C1 segment of cervical spinal cord (tissue), 14 donors: ENCODE measurements around the gene FBXL2.
A peak's percentile ranks its signal among the peaks of the same experiment; 100 is the strongest.
"Not testable (repeated sequence)": the region's sequence is repeated elsewhere in the genome, so short reads cannot be mapped to it uniquely, and the experiment has no call there.

Experiments used
- DNase-seq, 14 donors: peaks; one replicate each; lab custom pipeline; 2025; lab: John Stamatoyannopoulos, UW

Gene FBXL2

DNA sequence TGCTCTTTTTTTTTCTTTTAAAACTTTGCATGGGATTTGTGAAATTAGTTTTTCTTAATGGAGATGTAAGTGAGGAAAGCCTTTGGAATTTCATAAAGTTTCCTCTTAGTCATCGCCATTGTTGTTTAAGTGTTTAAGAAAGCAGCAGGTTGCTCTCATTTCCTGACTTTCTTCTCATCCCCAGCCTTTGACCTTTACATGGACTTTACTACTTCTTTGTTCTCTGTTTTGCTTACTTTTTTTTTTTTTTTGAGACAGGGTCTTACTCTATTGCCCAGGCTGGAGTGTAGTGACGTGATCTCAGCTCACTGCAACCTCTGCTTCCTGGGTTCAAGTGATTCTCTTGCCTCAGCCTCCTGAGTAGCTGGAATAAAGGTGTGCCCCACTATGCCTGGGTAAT is 38.6 kb downstream of the FBXL2 start:
- no peak for DNase-seq

DNA sequence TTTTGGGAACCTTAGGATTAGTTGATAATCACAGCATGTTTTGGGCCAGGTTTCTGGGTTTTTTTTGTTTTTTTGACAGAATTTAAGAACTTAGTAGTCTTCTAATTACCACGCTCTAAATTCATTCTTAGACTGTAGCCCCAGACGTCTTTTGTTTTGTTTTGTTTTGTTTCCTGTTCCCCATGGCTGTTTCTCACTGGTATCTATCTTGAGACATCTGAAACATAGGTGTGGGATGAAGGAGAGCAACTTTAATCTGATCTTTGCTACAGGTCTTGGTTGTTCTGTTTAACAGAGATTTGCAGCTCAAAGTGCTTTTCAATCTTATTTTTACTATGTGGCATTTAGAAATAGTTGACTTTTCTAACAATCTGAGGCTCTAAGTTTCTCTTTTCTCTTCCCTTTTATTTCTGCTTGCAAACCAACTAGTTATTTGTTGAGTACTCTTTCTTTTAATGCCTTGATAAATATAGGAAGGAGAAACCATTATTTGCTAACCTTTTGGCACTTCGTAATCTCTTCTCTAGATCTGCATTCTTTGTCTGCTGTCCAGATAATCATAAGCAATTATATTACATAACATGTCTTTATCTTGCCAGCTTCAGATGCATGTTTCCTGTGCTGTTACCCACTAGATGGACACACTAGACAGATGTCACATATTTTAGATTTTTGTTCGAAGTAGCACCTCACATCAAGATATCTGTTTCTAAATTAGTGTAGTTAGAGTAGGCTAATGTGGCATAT is 40.9 kb downstream of the FBXL2 start:
- no peak for DNase-seq

DNA sequence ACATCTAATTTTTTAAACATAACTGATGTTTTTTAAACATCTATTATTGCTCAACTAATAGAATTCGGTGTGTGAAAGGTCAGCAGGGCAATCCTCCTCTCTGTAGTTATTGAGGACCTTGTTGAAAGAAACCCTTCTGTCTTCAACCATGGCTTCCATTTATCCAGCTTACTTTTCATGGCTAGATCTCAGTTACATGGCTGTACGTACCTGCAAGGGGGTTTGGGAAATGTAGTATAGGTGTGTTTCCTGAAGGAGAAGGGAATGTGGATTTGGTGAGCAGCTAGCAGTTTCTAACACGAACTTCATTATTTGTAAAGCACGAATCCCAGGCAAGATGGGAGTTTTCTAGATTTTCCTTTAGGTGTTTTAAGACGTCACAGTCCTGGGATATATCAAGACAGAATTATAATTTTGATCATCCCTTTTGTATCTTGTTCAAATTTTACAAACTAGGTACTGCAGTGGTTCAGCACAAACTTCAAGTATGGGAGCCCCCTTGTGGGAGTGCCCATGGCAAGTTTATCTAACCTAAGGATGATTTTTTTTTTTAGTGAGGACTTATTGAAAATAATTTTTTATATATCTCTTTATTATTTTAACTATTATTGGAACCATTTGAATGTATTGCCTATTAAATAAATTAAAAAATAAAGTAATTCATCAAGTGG is 41.6 kb downstream of the FBXL2 start:
- no peak for DNase-seq

DNA sequence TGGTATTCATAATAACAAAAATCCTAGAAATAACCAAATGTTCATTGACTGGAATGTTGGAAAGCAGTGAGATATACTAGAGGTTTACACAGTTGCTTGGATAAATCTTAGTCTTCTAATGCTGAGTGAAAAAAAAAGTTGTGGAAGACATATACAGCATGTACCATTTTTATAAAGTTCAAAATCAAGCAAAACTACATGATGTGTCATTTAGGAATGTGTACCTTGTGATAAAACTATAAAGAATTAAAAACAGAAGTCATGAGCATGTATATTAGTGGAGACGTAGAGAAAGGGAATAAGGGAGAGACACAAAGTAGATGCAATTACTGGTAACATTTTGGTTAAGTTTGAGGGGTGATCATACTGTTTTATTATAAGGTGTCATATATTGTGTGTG is 45.2 kb downstream of the FBXL2 start:
- DNase-seq, result no peak

DNA sequence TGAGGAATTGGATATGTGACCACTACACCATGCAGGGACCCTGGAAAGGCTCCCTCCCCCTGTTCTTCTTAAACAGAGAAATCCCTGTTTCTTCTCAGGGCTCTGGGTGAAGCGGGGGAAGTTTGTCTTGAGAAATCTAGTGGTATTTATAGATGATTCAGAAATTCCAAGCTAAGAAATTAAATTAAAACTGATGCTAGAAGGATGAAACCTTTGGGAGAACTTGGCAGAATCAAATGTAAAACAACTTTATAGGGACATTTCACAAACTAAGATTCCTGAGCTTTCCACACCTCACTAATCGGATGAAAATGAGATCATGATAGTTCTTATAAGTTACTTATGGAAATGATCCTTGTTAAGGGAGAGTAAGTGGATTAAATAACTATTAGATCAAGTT is 54.2 kb downstream of the FBXL2 start:
- DNase-seq, result no peak

DNA sequence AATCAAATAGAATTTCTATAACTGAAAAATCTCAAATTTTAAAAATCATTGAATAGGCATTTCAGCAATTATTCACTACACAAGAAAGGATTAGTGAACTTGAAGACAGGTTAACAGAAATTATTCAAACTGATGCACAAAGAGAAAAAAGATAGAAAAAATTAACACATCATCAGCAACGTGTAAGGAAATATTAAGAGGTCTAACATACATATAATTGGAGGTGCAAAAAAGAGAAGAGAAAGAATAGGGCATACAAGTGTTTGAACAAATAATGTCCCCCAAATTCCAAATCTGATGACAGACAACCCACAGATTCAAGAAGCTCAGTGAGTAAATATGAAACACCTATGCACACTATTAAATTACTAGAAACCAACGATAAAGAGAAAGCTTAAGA is 57.1 kb downstream of the FBXL2 start:
- DNase-seq, result no peak

DNA sequence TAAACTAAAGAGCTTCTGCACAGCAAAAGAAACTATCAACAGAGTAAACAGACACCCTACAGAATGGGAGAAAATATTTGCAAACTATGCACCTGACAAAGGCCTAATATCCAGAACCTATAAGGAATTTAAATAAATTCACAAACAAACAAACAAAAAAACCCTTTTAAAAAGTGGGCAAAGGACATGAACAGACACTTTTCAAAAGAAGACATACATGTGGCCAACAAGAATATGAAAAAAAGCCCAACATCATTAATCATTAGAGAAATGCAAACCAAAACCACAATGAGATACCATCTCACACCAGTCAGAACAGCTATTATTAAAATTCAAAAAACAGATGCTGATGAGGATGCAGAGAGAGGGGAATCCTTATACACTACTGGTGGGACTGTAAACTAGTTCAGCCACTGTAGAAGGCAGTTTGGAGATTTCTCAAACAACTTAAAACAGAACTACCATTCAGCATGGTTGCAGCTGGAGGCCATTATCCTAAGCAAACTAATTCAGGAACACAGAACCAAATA is 61.8 kb downstream of the FBXL2 start:
- DNase-seq, result not testable (repeated sequence)

DNA sequence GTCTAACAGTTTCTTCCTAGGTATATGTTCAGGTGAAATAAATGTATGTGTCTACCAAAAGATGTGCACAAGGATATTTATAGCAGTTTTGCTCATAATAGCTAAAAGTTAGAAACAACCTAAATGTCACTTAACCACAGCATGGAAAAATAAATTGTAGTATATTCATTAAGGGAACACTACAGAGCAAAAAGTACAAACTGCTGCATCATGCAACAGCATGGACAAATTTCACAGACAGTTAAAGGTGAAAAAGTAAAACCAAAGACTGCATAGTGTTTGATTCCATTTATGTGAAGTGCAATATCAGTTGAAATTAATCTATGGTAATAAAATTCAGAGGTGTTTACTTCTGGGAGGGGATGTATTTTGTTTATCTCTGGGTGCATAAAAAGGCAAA is 62.5 kb downstream of the FBXL2 start:
- DNase-seq, result no peak

DNA sequence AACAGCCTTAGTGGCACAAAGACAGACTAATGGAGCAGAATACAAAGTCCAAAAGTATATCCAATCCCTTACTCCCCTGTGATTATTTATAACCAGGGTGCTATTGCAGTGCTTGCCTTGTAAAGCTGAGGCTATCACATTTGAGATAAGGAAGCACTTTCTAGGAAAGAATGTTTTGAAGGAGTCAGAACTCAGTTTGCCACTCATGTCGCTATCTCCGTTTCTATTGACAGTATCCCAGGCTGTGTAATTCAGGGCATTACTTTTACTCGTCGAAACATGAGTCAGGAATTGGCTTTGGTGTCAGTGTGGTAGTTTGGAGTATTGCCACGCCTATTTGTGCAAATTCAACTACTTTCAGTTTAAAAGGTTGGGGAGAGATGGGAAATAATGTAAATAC is 78.4 kb downstream of the FBXL2 start:
- DNase-seq, result no peak

DNA sequence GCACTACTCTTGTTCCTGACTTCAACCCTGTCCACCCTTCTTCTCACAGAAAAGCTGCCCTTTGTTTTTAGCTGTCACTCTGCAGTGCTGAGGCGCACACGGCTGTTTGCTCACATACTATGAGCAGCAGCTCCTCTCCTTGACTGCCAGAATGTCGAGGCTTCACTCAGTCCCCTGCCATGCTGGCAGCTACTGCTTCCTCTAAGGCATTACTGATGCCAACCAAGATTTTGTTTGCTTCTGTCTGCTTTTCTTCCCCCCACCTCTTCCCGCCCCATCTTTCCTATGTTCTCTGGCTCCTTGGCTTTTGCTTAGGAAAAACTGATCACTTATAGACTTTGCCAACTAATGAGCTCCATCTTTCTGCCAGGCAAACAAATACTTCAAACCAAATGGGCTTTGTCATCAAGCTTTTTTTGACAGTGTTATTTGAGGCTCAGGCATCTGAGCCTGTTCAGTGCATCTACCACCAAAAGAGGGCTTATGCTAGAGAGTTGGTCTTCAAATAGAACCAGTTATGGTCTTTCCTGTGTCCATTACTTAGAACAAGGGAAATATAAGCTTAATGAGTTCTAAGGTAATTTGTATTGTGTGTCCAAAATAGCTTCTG is 81.0 kb downstream of the FBXL2 start:
- peak in 1 of 14 donors; percentile 25 for DNase-seq

DNA sequence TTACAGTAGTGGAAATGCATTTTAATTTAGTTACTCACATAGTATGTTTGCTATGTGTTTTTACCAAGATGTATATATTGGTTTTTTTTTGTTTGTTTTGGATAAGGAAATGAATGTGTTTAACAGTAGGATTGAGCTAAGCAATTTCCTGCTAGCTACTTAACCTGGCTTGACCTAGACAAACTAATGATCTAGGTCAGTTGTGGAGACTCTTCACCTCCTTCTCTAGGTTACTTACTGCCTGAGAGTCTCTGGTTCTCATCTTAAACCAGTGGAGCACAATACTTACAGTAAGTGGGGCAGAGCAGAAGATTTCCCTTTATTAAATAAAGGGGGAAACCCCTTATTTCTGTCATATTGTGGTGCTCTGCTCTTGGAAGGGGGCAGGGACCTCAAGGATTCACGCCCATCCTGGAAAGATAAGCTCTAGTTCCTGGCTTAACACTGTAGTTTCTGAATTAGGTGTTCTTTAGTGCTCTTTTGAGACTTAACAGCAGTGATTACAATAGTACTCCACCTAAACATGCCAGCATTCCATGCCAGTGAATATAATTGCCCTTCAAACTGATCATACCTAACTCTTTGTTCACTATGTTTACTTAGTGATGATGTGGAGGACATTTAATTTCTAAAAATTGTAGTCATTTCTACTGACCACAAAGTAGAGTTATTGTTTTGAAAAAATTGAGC is 83.0 kb downstream of the FBXL2 start:
- no peak for DNase-seq

DNA sequence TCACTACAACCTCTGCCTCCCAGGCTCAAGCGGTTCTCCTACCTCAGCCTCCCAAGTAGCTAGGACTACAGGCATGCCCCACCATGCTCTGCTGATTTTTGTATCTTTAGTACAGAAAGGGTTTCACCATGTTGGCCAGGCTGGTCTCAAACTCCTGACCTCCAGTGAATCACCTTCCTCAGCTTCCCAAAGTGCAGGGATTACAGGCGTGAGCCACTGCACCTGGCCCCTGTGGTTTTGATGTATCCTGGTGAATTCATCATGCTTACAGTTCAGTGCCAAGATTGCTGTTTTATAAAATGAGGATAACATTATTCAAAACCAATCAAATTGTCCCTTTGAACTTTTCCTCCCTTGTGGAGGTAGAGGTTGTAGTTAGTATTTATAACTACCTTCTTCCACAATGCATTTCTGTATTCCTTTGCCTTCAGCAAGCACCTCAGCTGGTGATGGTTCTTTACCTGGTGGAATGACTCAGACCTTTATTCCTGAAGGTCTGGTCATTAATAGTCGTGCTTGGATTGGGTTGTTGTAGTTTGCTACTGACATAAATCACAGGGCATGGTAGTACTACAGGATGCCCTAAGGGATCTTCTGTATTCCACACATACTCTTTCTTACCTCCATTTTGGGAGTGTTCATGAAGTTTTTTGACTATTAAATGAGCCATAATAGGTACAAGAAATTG is 86.0 kb downstream of the FBXL2 start:
- DNase-seq, result no peak

DNA sequence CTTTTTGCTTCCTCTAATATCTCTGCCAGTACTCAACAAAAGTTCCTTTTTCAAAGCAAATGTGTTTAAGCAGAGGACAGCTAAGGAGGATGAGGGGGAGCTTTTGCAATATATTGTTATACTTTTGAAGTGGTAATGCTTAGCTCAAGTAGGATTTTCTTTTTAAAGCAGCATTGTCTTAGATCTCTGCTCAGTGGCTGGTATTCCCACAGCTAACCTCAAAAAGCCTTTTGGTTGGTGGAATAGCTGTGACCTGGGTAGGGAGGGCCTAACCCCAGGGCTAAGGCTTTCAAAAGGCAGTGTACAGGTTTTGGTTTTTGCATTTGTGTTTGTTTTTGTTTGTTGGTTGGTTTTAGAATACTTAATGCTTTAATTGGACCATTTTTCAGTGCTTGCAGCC is 86.8 kb downstream of the FBXL2 start:
- DNase-seq, result no peak

DNA sequence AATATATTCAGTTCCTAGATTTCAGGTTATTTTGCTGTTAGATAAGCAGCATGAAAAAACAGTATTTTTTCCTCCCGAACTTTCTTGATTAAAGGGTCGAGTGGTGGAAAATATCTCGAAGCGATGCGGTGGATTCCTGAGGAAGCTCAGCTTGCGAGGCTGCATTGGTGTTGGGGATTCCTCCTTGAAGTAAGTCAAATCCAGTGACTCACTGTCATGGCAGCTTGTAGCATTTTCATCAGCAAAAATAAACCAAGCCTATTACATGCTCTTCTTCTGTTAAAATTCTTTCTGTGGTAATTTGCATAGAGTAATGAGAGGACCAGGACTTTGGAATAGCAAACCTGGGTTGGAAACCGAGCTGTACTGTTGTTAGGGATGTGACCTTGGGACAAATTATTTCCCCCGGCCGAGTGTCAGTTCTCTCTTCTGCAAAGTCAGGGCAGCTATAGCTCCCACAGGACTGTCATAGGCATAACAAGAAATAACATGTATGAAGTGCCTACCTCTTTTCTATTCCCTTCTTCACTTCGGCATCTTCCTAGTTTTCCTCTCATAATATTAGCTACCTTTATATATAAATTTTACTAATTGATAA is 87.4 kb downstream of the FBXL2 start:
- DNase-seq, result no peak

DNA sequence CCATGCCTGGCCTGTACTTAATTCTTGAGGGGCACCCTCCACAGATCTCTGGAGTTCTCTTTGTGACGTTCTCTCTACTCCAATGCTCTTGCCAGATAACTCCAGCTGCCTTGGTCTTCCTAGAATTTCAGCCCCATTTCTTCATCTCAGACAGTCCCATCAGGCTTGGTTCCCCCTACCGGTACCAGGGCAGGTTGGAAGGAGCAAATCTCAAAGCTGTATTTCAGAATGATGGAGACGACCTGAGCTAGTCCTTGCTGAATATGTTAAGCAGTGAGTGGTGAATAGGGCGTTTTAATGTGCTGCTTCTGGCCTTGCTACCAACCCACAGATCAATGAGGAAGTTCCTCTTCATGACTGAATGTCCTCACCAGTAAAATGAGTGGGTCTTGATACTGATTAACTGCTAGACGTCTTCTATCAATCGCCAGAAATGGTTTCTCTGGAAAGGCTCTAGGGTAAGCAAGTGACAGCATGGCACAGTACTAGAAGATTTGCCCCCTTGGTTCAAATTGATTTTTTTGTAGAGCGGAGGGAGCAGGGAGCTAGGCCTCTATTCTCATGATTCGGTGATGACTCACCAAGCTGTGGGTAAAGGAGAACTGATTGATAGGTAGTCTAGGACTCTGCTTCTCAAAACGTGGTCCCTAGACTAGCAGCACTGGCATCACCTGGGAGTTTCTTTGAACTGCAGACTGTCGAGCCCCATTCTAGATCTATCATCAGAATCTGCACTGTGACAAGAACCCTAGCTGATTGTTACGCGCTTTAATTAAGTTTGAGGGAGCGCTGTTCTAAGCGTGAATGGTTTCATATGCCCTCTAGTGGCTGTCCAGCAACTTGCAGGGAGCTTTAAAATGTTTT is 95.2 kb downstream of the FBXL2 start:
- peak in 7 of 14 donors; percentile 6 to 27 (median 12) for DNase-seq

DNA sequence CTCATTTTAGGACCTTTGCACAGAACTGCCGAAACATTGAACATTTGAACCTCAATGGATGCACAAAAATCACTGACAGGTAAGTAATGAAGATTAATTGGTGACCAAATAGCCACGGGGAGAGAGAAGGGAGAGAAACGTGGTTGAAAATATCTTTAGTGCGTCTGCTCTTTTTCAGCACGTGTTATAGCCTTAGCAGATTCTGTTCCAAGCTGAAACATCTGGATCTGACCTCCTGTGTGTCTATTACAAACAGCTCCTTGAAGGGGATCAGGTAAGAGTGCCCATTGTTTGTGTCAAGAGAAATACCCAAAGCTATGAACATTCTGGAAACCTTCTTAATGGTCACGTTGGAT is 95.8 kb downstream of the FBXL2 start:
- DNase-seq, result no peak

DNA sequence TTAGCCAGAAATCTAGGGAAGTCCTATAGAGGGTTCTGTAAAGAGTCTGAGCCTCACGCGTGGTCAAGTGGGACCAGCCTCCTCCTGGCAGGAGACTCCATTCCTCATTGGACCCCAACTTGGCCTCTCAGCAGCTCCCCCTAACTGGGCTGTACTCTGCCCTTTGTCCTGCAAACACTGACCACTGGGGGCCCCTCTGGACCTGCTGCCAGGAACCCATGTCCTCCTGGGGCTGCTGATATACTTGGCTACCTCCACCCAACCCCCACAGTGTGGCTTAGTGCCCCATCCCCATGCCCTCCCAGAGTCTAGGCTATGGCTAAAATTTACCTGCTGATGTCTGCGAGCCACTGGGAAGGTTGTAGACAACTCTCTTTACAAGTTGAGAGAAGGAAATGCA is 100.2 kb downstream of the FBXL2 start:
- no peak for DNase-seq

DNA sequence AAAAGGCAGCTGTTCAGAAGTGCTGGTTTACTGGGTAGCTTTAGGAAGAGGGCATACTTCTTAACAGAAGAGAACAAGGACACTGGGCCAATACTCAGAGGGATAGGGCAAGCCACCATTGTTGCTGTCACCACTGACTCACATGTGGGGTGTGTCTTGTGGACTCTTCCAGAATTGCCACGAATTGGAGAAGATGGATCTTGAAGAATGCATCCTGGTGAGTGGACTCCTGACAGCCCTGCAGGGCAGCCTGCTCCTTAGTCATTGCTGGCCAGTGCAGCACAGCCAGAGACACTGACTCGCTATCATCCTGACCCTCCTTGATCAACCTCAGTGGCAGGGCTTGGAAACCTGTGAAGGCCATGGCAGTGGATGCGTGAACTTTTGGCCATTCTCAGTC is 100.7 kb downstream of the FBXL2 start:
- DNase-seq, result no peak

DNA sequence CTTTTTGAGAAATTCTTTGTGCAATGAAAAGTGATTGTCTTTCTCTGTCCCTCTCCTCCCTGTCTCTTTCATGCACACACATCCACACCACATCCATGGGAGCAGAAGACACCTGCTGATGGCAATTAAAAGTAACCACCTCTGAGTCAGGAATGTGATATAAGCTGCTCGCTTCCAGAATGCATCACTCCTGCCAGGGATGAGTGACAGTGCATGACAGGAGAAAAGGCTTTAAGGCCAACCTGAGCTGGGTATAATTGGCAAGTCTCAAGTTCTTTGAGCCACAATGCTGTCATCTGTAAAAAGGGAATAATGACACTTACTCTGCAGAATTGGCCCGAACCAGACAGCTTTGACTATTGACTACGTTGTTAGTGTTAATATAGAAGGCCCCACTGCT is 103.4 kb downstream of the FBXL2 start:
- no peak for DNase-seq

DNA sequence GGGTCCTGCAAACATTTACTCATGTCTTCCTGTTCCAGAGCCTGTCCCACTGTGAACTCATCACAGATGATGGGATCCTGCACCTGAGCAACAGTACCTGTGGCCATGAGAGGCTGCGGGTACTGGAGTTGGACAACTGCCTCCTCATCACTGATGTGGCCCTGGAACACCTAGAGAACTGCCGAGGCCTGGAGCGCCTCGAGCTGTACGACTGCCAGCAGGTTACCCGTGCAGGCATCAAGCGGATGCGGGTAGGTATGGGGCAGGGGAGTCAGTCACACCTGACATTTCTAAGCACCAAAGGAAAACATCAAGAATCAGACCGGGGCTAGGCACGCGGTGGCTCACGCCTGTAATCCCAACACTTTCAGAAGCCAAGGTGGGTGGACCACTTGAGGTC is 106.7 kb downstream of the FBXL2 start:
- DNase-seq, result no peak
